Inflammatory macrophage (primary cell): Measurements from ENCODE around the gene SEPTIN5.

ENCODE experiments used
- DNase-seq, 2 donors: peaks; one replicate each; pipeline ENCODE4 v3.0.0-alpha.2; 2020 to 2022

Gene SEPTIN5

GRCh38 chr22:19750507-19751490, 36.5 kb downstream of the SEPTIN5 start:
- DNase-seq: no peak

GRCh38 chr22:19751497-19752245, 37.4 kb downstream of the SEPTIN5 start:
- DNase-seq: no peak

GRCh38 chr22:19753090-19753842, 39.0 kb downstream of the SEPTIN5 start:
- no peak for DNase-seq

- DNase-seq: no peak
Measured at GRCh38 chr22:19753996-19754700, 39.8 kb downstream of the SEPTIN5 start.

GRCh38 chr22:19754701-19755144, 40.4 kb downstream of the SEPTIN5 start:
- no peak for DNase-seq

GRCh38 chr22:19755145-19755710, 40.9 kb downstream of the SEPTIN5 start:
- no peak for DNase-seq

- DNase-seq: no peak
Measured at GRCh38 chr22:19755722-19756287, 41.5 kb downstream of the SEPTIN5 start.

- DNase-seq: no peak
Measured at GRCh38 chr22:19756288-19757128, 42.2 kb downstream of the SEPTIN5 start.

GRCh38 chr22:19757140-19757984, 43.1 kb downstream of the SEPTIN5 start:
- DNase-seq: peak; percentile 17 to 18

- no peak for DNase-seq
Measured at GRCh38 chr22:19757985-19758895, 43.9 kb downstream of the SEPTIN5 start.

GRCh38 chr22:19758896-19759426, 44.7 kb downstream of the SEPTIN5 start:
- no peak for DNase-seq

GRCh38 chr22:19759427-19760057, 45.2 kb downstream of the SEPTIN5 start:
- no peak for DNase-seq

- no peak for DNase-seq
Measured at GRCh38 chr22:19760058-19760950, 46.0 kb downstream of the SEPTIN5 start, which contains the start of gene TBX1. TBX1 (plus strand) TSS chr22:19760778; CDS start chr22:19760844, 66 bp downstream.

GRCh38 chr22:19760951-19761724, 46.8 kb downstream of the SEPTIN5 start:
- no peak for DNase-seq
